ENCODE results near the gene SOX6. TPM values are rescaled to one million over a fixed set of nuclear protein-coding genes. Genes with fewer than 3 reads are reported as not detected.

The SOX6 gene
- total RNA-seq, 2 experiments from 2014 or later = 0.36 TPM; not detected in 1

- H3K27ac Mint-ChIP-seq = no peak overlapping the region
- ChIA-PET POLR2A (interaction anchor here (0.6 kb wide), 1 partner anchor 27 kb away, joined by 5 read pairs; no protein-coding TSS in a partner anchor), CTCF (interaction anchor here (0.6 to 1.3 kb wide), 2 partner anchors 21 to 135 kb away, joined by 3 to 4 read pairs; no protein-coding TSS in a partner anchor)
- DNase-seq (no peak), ATAC-seq (no peak)
- peaks cover 2% of the 10 kb centered on the region for H3K9me3 Mint-ChIP-seq
- H3K36me3 Mint-ChIP-seq (ENCODE audit: low read depth) = no peaks in the 10 kb centered on the region
- intact Hi-C loops (cut with micrococcal nuclease) = no loop called here
- H3K27me3 Mint-ChIP-seq = peaks cover 1% of the 10 kb centered on the region
- no peak overlapping the region for H3K4me3 Mint-ChIP-seq
- H3K4me1 Mint-ChIP-seq (ENCODE audit: low read depth) = no peaks in the 10 kb centered on the region
- no peak for TF ChIP-seq CTCF (IDR thresholded peaks at IDR 0.05)
Measured at GRCh38 chr11:16191868-16192240, 164.5 kb downstream of the SOX6 start.

GRCh38 chr11:16191212-16191867 is 165.0 kb downstream of the SOX6 start:
- Mint-ChIP-seq H3K27me3 (no peaks in the 10 kb centered on the region), H3K4me1 (ENCODE audit: low read depth) (no peaks in the 10 kb centered on the region), H3K9me3 (no peaks in the 10 kb centered on the region), H3K36me3 (ENCODE audit: low read depth) (no peaks in the 10 kb centered on the region), H3K4me3 (no peak overlapping the region), H3K27ac (no peak overlapping the region)
- intact Hi-C loops (cut with micrococcal nuclease) = no loop called here
- ChIA-PET CTCF (interaction anchor here (0.6 to 1.3 kb wide), 2 partner anchors 22 to 136 kb away, joined by 3 to 4 read pairs; no protein-coding TSS in a partner anchor), POLR2A (interaction anchor here (0.6 kb wide), 1 partner anchor 27 kb away, joined by 5 read pairs; no protein-coding TSS in a partner anchor)
- no peak for DNase-seq
- no peak for TF ChIP-seq CTCF (IDR thresholded peaks at IDR 0.05)
- ATAC-seq = no peak

GRCh38 chr11:16186680-16187079 is 169.7 kb downstream of the SOX6 start:
- H3K27ac Mint-ChIP-seq = no peak overlapping the region
- no peaks in the 10 kb centered on the region for H3K9me3 Mint-ChIP-seq
- no peaks in the 10 kb centered on the region for H3K36me3 Mint-ChIP-seq (ENCODE audit: low read depth)
- intact Hi-C loops (cut with micrococcal nuclease) = no loop called here
- H3K4me1 Mint-ChIP-seq (ENCODE audit: low read depth) = no peaks in the 10 kb centered on the region
- ChIA-PET CTCF (interaction anchor here (1.1 kb wide), 1 partner anchor 9 kb away, joined by 3 read pairs; no protein-coding TSS in a partner anchor), POLR2A (no interaction called here)
- no peak overlapping the region for H3K4me3 Mint-ChIP-seq
- DNase-seq = no peak
- H3K27me3 Mint-ChIP-seq = no peaks in the 10 kb centered on the region
- ATAC-seq = no peak
- no peak for TF ChIP-seq CTCF (IDR thresholded peaks at IDR 0.05)

GRCh38 chr11:16185042-16185441 is 171.3 kb downstream of the SOX6 start:
- intact Hi-C loops (cut with micrococcal nuclease) = no loop called here
- Mint-ChIP-seq H3K36me3 (ENCODE audit: low read depth) (no peaks in the 10 kb centered on the region), H3K27ac (no peak overlapping the region), H3K4me1 (ENCODE audit: low read depth) (no peaks in the 10 kb centered on the region), H3K27me3 (no peaks in the 10 kb centered on the region), H3K4me3 (no peak overlapping the region), H3K9me3 (no peaks in the 10 kb centered on the region)
- DNase-seq (no peak), ATAC-seq (no peak)
- CTCF ChIA-PET = no interaction called here
- no peak for TF ChIP-seq CTCF (IDR thresholded peaks at IDR 0.05)
- POLR2A ChIA-PET = no interaction called here

- H3K27me3 Mint-ChIP-seq = no peaks in the 10 kb centered on the region
- ATAC-seq (no peak), DNase-seq (no peak)
- H3K36me3 Mint-ChIP-seq (ENCODE audit: low read depth) = no peaks in the 10 kb centered on the region
- H3K27ac Mint-ChIP-seq = no peak overlapping the region
- intact Hi-C loops (cut with micrococcal nuclease) = no loop called here
- no peak overlapping the region for H3K4me3 Mint-ChIP-seq
- H3K4me1 Mint-ChIP-seq (ENCODE audit: low read depth) = no peaks in the 10 kb centered on the region
- POLR2A ChIA-PET = no interaction called here
- H3K9me3 Mint-ChIP-seq = no peaks in the 10 kb centered on the region
- no peak for TF ChIP-seq CTCF (IDR thresholded peaks at IDR 0.05)
- CTCF ChIA-PET = no interaction called here
Measured at GRCh38 chr11:16184588-16184987, 171.8 kb downstream of the SOX6 start.
